GM13976 (cell line): ENCODE measurements around the gene HAUS3.

Source experiments
- DNase-seq: peaks from one replicate; pipeline ENCODE4 v3.0.0; 2012; ENCODE audit warnings: low spot score
- CTCF ChIP-seq: IDR thresholded peaks from 2 replicates; pipeline ENCODE4 v1.5.1; 2012; ENCODE audit warnings: borderline replicate concordance, mild to moderate bottlenecking; ENCODE audit not compliant: insufficient read depth; ENCODE audit errors: extremely low read depth, missing control alignments, control extremely low read depth
- in situ Hi-C: fragments of 300-500 bp; cut with MboI; formaldehyde crosslinking; loops from one replicate; pipeline ENCODE4 v1.12.0; 2022; ENCODE audit warnings: low sequenced_read_pairs, mixed read lengths, inconsistent platforms; ENCODE audit not compliant: unreplicated experiment

HAUS3 gene

GRCh38 chr4:2252530-2253091, 10.7 kb upstream of the HAUS3 start:
- peak; percentile 18 for DNase-seq
- in situ Hi-C loops, result no loop called here
- TF ChIP-seq CTCF, result no peak

DNA sequence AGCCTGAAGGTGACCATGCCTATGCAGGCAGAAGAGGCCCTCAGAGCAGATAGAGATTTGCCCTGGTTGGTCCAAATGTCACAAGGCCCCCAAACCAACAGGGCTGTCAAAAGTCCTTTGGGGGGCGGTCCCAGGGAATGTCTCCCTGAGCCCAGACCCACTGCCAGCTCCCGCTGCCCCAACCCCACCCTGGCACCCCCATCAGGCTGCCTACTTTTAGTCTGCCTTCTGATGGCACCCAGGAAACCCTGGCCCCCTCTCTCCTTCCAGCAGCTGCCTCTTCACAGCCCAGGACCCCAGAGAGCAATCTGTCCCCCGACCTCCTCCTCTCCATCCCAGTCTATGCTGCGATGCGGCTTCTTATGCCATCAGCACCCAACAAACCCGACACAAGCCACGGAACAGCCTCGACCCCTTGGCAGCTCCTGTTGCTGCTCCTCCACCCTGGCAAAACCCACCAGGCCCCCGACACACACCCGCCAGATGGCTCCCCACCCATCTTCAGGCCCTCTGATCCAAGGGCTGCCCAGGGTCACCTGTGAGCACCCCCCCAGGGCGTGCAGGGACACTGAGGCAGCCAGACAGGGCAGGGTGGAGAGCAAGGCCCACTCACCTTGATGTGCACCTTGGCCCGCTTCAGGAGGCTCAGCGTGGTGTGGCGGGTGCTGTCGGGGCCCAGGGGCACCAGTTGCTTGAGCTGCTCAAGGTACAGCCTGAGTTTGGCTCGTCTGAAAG, 10.0 kb upstream of the HAUS3 start:
- in situ Hi-C loops, result no loop called here
- no peak for TF ChIP-seq CTCF
- peak; percentile 18 for DNase-seq

DNA sequence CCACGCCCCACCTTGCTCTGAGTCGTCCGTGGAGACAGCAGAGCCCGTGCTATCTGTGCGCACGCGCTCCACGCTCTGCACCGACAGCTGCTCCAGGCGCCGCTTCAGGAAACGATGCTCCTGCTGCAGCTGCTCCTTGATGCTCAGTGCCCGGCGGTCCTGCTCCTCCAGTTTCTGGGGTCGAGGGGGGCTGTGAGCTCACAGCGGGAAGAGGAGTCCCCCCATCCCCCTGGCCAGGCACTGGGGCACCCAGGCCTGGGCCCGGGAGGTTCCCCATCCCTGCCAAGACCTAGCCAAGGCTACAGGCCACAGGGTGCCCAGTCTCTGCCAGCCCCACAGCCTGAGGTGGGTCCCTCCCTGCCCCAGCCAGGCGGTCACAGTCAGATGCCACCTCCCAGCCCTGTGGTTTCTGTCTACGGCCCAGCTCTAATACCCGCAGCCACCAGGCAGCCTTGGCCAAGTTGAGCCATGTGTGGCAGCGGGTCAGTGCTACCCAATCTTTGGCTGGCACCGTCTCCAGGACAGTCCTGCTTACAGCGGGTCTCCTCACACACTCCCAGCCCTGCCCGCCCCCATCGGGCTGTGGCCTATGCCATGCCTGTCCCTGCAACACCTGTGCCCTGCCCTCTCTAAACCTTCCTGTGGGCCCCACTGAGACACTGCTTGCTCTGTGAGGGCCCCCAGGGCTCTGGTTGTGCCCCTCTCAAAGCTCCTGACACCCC, 9.3 kb upstream of the HAUS3 start:
- in situ Hi-C loops, result no loop called here
- DNase-seq, result peak; percentile 22
- TF ChIP-seq CTCF, result no peak

DNA sequence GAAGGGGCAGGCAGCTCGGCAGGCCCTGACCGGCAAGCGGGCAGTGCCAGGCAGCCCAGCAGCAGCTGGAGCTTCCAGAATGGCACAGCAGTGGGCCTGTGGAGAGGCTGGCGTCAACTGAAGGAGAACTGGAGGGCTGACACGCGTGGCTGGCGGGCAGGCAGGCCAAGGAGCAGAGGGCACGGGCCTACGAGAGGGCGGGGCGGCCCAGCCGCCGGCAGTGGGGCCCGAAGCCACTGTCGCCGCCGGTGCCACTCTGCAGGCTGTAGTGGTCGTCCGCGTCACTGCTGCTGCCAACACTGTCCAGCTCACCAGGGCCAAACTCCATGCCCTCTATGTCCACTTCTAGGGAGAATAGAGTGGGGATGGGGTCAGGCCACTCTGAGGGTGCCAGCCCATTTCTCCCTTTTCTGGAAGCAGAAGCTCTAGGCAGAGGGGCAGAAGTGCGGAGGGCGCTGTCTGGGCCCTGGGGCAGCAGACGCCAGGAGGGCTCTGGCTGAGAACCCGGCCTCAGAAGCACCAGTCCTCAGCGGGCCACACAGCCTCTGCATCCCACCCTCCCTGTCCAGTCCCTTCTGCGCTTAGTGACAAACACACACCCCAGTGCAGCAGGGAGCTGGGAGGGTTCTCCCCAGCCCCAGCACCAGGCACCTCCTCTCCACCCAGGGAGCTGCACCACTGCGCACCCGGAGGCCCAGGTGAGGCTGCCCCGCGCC, 8.6 kb upstream of the HAUS3 start:
- in situ Hi-C loops, result no loop called here
- DNase-seq, result peak; percentile 18
- no peak for TF ChIP-seq CTCF

DNA sequence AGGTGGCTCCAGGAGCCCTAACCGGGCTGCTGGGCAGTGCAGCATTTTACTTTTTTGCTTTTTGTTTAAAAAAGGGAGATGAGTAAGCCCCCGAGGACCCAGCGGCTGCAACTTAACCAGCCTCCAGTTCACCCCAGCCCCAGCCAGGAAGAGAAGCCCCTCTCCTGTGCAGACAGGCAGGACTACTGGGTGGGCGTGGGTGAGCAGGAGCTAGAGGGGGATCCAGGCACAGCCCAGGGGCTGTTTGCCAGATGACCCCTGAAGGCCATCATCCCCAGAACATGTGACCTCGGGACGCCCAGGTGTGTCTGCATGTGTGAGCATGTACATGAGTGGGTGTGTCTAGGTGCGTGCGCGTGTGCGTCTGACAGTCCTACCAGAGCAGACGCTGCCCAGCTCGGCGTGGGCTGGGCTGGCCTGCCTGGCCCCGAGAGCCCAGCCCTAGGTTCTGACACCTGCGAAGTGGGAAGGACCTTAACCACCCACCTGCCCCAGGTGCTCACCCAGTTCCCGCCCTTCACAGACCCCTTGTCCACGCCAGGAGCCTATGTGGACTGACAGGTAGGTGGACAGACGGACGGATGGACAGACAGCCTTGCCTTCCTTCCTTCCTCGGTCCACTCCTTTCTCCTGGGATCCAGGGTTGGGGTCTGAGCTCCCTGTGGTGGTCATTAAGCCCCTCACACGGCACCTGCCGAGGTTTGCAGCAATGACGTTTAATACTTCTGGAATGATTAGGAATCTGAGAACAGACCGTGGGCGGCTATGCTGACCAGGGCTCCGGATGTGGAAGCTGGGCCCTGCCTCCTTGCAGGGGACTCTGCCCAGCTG, 7.8 kb upstream of the HAUS3 start:
- peak; percentile 15 for DNase-seq
- no peak for TF ChIP-seq CTCF
- in situ Hi-C loops, result no loop called here

DNA sequence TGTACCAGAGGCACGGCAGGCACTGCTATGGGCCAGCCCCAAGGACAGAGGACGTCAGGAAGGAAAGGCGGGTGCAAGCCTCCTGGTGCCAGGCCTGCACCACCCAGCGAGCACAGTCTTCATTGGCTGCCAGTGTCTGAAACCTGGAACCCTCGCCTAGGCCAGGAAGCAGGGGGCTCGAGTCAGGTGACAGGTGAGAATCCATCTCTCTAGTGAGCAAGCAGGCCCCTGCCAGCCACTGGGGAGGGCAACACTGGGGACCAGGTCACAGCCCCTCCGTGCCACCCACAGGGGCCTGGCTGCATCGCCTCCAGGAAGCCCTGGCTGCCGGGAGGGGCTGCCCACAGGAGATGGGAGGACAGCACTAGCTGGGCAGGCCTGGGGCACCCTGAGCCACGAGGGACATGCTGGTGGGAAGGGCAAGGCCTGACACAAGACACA, 6.9 kb upstream of the HAUS3 start:
- peak; percentile 17 for DNase-seq
- no peak for TF ChIP-seq CTCF
- in situ Hi-C loops, result no loop called here
